ENCODE data around the gene COX17. TPM values are rescaled to one million over a fixed set of nuclear protein-coding genes. Genes with fewer than 3 reads are reported as not detected.

The COX17 gene
- polyA plus RNA-seq, 1 of the 3 experiments (the other 2 are of a cell fraction): 21.5 TPM

- TF ChIP-seq EZH2phosphoT487 (IDR thresholded peaks at IDR 0.05; ENCODE audit: borderline replicate concordance, low read depth) (no peak), FOXJ3 (CRISPR knock-in tag; IDR thresholded peaks at IDR 0.05) (no peak), ELF1 (IDR thresholded peaks at IDR 0.05) (no peak), JUND (IDR thresholded peaks at IDR 0.05) (no peak), PBX3 (IDR thresholded peaks at IDR 0.05) (no peak)
Measured at GRCh38 chr3:119628390-119628789, 48.8 kb downstream of the COX17 start (continued).

- no peaks in the 10 kb centered on the region for H3K9me3 ChIP-seq
- no peak overlapping the region for H3K4me2 ChIP-seq
- 87% methylated on average over 8 of the region's 8 CpGs for WGBS (ENCODE audit: low lambda C conversion rate)
- H4K20me1 ChIP-seq (ENCODE audit: insufficient read depth): no peaks in the 10 kb centered on the region
- peaks cover 5 to 14% of the 10 kb centered on the region in 2 experiments; a peak in 3 of 4 replicates for H3K4me1 ChIP-seq (ENCODE audit: control insufficient read depth in 1 of 2, insufficient read depth in 2 of 2, low read depth in 1 of 2, low read length in 1 of 2)
- no peak overlapping the region for H3K9ac ChIP-seq
- H3K4me3 ChIP-seq (ENCODE audit: low read depth in 2 of 2, low read length in 1 of 2): no peak overlapping the region
- DNase-seq: no peak
- H3F3A ChIP-seq (replicated peaks; ENCODE audit: insufficient read depth): no peaks in the 10 kb centered on the region
- TF ChIP-seq ZBTB33 (IDR thresholded peaks at IDR 0.05; ENCODE audit: borderline replicate concordance, low read depth): no peak
- TF ChIP-seq POLR2AphosphoS5 (IDR thresholded peaks at IDR 0.05; ENCODE audit: low read depth, low read length): no peak
- no peak for TF ChIP-seq MAX (IDR thresholded peaks at IDR 0.05; ENCODE audit: low read depth)
- TF ChIP-seq GATA2 (CRISPR knock-in tag; IDR thresholded peaks at IDR 0.05): no peak
- TF ChIP-seq EP300 (IDR thresholded peaks at IDR 0.05; ENCODE audit: borderline replicate concordance in 1 of 2, low read depth in 1 of 2, low read length in 1 of 2): no peak
- no peak for TF ChIP-seq USF1 (IDR thresholded peaks at IDR 0.05; ENCODE audit: borderline replicate concordance, low read depth)
- TF ChIP-seq IRF3 (IDR thresholded peaks at IDR 0.05; ENCODE audit: low read depth, low read length): no peak
- no peak for TF ChIP-seq MEF2A (IDR thresholded peaks at IDR 0.05; ENCODE audit: borderline replicate concordance, low read depth)
- TF ChIP-seq GABPA (IDR thresholded peaks at IDR 0.05; ENCODE audit: low read depth): no peak
- no peak for TF ChIP-seq USF2 (IDR thresholded peaks at IDR 0.05; ENCODE audit: borderline replicate concordance, low read depth, low read length)
- TF ChIP-seq PBX3 (IDR thresholded peaks at IDR 0.05): no peak
- H3K9me2 ChIP-seq: no peaks in the 10 kb centered on the region
- no peak overlapping the region for H2AFZ ChIP-seq (ENCODE audit: low read depth)
- no peaks in the 10 kb centered on the region for H3K36me3 ChIP-seq (replicated peaks in 1 of 2; ENCODE audit: control insufficient read depth in 1 of 2, insufficient read depth in 2 of 2, low read length in 1 of 2)
- no peaks in the 10 kb centered on the region for H3K79me2 ChIP-seq (ENCODE audit: insufficient read depth)
- no peak overlapping the region for H3K27ac ChIP-seq (ENCODE audit: low read depth in 2 of 2, low read length in 1 of 2)
- no peaks in the 10 kb centered on the region for H3K27me3 ChIP-seq (ENCODE audit: insufficient read depth)
- CTCF ChIA-PET: interaction anchor here (1.6 kb wide), 1 partner anchor 62 kb away, joined by 4 read pairs; no protein-coding TSS in a partner anchor
- POLR2A ChIA-PET: no interaction called here
Measured at GRCh38 chr3:119627461-119627860, 49.7 kb downstream of the COX17 start.
